ENCODE data around the gene TOMT. TPM values are rescaled to one million over a fixed set of nuclear protein-coding genes. Genes with fewer than 3 reads are reported as not detected.

The TOMT gene
- polyA plus RNA-seq, 10 donors: not detected

DNA sequence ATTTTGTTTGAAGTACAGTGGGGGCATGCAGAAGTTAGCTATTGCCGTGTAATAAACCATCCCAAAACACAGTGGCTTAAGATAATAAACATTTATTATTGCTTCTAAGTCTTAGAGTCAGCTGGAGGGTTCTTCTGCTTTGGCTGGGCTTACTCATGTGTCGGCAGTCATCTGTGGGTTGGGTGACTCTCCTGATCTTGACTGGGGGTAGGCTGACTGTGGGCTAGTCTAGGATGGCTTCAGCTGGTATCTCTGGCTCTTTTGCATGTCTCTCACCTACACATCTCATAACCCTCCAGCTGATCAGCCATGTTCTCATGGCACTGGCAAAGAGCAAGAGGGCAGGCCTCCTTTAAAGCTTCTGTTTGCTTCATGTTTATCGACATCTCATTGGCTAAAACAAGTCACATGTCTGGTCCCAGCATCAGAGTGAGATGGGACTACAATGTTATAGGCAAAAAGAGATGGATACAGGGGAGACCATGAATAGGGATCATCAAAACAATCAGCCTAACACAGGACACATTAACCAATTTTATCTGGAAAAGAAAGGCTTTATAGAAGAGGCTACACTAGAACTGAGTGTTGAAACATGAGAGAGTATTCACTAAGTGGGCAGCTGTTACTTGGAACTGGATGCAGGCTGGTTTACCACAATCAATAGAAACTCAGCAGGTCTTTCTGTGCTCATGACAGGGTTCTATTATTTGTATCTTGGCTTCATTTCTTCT lies 19.9 kb upstream of the TOMT start:
- DNase-seq: no peak

DNA sequence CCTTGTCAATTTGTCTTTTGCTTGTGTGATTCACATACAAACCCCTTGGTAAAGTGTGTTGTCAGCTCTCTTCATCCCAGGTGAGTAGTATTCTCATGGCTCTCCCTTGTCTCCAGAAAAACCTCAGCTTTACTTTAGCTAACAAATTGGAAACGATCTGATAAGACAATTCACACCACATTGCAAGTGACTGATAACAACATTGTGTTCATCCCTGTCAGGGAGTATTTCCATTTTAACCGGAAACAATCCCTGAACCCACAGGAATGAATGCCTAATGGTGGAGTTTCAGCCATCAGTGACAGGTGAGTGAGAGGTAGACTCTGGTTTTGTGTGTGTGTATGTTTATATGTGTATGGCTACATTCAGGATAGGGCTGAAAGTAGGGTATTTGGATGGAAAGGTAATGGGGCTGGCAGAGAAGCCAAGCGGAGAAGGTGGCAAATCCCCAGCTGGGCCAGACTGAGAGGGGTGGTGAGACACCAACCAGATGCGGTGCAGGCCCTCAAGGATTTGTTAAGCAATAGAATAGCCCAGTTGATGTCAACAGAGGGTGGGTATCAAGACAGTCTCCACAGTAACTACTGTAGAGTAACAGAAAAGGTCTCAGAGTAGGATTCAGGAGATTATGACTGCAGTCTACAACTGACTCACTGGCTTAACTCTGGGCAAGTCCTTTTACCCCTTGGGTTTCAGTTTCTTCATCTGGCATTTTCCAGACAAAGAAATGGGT lies 17.5 kb upstream of the TOMT start:
- DNase-seq: no peak

DNA sequence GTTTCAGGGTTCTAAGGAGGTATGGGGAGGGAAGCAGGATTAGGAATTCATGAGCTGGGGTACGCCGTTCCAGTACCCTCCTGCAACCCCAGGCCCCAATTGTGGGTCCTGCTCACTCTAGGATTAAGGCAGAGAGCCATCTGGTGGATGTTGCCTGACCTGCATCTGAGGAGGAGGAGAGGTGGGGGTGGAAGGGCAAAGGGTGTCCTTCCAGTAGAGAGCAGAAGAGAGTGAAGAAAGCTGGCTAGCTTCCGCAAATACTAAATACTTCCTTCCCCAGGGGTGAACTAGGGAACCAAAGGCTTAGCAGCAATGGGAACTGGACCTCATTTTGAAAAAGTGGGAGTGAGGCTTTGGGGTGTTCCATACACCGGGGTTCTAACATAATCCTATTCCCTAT lies 14.4 kb upstream of the TOMT start:
- DNase-seq: peak in 2 of 3 donors; percentile 73 to 83

DNA sequence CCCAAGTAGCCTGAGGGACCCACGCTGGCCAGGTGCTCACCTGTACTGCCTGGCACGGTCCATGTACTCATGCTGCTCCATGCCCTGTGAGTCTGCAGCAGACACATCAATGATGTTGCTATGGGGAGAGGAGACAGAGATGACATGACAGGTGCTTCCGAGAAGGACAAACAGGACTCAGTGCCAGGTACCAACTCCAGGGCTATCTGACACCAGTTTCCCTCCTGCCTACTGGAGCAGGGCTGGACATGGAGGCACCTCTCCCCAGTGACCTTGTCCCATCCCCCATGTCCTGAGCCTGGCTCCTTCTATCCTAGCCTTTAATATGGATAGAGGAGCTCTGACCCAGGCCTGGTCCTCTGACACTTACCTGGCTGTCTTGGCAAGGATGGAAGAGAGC lies 7.0 kb upstream of the TOMT start:
- no peak for DNase-seq

DNA sequence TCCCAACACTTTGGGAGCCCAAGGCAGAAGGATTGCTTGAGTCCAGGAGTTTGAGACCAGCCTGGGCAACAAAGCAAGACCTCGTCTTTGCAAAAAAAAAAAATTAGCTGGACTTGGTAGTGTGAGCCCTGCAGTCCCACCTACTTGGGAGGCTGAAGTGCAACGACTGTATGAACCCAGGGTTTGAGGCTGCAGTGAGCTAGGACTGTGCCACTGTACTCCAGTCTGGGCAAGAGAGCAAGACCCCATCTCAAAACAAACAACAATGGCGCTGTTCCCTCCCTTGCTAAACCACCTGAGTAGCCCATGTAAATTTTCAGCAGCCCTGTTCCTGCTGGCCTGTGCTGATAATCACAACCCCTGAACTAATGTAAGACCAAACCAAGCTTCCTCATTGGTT lies 5.7 kb upstream of the TOMT start:
- no peak for DNase-seq

DNA sequence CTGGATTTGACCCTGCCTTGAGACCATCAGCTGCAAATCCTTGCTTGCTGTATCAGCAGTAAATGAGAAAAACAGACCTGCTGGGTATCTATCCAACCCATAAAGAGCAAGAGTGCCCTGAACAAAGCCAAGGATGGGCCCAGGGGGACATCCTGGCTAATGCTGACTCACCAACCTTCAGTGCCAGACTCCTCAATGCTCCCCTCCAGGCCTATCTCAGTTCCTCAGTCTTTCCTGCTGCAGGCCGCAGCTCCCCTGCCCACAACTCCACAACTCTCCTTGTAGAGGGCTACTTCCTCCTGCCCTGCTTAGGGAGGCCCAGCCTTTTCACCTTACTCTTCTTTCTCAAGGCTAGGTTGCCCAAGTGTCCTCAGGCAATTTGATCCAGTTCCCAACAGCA lies 5.3 kb upstream of the TOMT start:
- no peak for DNase-seq

DNA sequence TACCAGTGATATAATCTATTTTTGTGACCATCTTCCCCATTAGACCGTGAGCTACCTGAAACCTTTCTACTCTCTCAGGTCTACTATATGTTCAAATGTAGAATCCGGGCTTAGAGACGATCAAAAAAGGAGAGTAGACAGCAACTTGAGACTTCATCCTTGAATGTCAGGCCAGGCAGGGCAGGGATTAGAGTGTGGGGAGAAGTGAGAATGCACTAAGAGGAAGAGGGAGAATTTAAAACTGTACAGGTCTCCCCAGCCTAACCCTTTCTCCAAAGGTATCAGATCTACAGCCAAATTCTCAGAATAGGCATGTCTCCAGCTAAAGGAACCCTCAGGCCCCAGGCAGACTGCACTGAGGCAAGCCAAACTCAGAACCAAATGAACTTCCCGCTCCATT lies 3.6 kb upstream of the TOMT start:
- DNase-seq: no peak

DNA sequence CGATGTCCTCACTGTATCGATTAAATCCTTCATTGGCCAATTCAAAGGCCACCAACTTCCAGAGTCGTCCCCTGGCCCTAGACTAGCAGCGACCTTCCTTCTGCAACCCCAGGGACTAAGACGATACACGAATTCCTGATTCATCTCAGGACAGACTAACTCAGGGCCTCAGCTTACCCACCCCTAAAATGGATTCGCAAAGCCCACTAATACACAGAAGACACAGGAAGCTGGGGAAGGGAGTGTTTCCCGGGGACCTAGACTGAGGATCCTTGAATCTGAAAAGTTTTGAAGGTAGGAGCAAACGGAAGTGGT lies 3.1 kb upstream of the TOMT start:
- DNase-seq: no peak

DNA sequence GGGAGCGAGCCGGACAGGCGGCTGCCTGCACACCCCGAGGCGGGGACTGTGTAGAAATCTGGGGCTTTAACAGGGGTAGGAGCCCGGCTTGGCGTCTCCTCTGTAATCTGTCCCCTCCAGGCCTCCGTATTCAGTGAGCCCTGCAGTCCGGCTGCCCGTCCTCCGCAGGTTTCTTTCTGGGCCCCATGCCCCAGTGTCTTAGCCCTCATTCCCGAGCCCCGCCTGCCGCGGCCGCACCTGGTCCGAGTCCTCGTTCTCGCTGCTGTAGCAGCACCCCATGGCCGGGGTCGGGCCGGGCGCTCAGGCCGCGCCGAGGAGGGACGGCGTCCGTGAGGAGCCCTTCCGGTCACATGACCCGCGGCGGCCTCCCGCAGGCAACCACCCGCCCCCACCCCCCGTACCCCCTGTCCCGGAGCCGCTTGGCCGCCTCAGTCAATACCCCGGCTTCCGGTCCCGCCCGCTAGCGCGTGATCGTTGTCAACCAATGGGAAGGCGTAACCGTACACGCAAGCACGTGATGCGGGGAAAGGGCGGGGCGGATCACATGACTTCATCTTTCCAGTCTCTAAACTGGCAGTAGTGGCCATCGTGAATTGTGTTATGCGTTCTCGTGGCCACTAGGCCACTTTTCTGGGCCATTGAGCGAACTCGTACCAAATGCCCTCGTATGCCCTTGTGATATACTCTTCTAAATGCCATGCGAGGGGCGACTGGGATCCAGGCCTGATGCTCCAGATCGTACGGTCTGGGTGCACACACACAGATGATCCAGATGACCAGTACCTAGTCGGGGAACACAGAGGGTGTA lies 2.6 kb upstream of the TOMT start, which contains the start of gene LAMTOR1:
LAMTOR1 (minus strand) TSS at position 352 of the 808 bp plus-strand sequence; CDS start at position 279, 73 bp downstream.
- DNase-seq: peak; percentile 99

DNA sequence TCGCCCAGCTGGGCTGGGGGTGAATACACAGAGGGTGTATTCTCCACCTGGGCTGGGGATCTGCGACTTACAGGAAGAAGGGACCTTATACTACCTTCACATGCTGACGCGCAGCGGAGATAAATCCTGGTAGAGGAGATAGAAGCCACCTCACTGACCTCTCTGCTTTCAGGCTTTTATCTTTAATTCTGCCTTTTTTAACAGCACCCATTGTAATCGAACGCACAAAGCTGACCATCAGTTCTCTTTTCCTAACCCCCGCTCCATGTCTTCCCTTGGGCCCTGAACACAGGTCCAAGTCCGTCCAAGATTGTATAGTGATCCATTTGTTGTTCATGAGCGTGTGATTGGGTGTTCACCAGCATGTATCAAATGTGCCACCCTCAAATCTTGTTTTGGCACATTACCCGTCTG lies 2.0 kb upstream of the TOMT start:
- no peak for DNase-seq

DNA sequence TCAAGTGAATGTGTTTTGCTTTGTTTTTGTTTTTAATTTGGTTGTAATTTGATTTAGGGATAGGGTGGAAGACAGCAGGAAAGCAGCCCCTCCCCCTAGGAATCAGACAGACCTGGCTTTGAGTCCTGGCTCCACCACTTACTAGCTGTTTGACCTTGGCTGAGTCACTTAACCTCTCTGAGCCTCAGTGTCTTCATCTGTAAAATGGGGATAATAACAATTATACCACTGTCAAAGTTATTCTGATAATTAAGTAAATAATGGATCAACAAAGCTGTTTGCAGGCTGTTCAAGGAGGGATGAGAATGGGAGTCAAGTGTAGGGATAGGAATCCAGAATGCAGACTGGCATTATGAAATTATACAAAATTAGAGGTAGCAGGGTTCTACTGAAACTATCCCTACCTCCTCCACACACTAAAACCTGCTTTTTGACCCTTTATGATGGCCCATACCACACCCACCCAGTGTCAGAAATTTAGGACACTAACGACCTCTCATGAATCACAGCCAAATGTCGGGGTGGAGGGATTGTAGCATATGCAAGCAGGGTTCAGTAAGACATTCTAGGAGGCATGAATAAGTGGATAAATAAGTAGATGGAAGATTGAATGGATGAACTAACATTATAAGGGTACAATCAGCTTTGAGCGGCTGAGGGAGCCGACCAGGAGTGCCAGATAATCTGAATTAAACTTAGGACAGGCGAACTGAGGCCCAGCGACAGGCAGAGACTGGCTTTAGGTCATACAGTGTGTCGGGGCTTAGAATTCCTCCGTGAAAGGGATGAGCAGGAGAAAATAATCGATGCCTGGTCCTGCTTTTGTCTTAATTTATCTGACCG lies 5.8 kb downstream of the TOMT start:
- peak in 1 of 3 donors; percentile 27 for DNase-seq

DNA sequence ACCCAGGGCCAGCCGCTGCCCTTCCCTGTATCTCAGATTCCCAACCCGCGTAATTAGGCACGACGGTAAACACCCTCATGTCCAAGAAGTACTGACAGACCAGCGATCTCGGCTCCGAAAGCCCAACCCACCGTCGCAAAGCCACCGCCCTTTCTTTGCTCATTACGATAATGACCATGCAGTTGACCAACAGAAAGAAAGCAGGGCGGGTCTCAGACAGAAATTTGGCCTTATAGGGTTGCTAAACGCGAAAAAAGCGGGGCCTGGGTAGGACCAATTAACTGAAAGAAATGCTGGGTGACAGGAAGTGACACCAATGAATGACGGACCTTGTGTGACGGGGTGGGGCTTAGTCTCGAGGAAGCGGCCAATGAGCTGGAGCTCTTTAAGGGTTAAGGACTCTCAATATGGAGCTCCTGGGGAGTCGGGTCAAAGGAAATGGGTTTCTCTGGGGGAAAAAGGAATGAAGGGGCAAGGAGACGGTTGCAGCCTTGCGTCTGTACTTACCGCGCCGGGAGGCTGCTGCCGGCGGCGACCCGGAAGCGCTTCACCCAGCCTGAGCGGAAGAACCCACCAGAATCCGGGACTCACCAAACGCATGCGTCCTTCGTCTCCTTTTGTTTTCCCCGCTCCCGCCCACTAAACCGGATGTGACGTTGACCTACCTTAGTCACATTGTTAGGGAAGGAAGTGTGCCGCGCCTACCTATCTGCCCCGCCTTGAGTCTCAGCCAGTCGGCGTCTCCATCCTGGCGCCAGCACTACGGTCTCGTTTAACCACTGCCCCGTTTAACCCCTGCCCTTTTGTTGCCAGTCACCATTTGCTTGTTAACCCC lies 6.6 kb downstream of the TOMT start, which contains the start of gene ANAPC15:
ANAPC15 (minus strand) TSS at position 553 of the 835 bp plus-strand sequence. CDS start 1,419 bp downstream, outside the sequence.
- DNase-seq: peak; percentile 99 to 100 (median 100)

DNA sequence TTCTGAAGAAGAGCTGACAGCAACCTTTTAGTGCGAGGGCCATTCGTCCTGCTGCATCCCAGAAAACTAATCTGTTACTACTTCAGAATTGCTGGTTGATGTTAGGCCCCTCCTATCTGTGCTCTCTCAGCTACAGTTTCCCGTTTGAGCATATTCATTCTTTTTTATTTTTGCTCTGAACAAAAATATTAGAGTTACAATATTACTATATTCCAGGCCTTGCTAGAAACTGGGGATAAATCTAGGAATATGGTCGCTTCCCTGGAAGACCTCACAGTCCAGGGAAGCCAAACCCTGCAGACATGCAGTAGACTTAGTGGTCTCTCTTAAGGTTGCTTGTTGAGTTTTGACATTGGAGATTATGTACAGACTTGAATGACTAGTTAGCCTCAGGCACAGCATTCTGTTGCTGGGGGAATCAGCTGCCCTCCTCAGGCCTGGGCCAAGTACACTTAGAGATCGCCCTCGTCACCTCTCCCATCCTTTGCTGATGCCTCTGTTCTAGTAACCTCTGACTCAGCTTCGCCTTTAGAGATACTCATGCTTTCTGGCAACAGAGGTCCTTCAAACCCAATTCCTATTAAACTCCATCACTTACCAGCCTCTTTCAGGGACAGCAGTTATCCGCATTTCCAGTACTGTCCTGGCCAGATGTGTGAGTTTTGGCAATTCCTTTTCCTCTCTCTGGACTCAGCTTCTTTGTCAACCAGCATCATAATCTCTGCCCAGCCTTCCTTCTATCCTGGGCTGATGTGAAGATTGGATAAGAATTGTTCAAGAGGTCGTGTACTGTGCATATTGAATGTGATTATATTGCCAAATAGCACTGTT lies 7.5 kb downstream of the TOMT start:
- DNase-seq: no peak

DNA sequence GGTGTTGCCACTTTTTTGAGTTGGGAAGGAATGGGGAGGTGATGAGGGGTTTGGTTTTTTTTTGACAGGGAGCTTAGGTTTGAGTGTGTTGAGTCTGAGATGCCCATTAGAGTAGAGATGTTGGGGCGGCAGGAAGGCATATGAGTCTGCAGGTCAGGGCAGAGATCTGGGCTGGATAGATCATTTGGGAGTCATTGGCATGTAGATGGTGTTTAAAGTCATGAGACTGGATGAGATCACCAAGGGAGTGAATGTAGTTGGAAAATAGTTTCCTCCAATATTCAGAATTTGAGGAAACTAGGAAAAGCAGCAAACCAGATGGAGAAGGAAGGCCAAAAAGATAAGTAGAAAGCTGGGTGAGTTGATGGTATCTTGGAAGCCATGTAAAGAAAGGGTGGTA lies 8.8 kb downstream of the TOMT start:
- DNase-seq: no peak

DNA sequence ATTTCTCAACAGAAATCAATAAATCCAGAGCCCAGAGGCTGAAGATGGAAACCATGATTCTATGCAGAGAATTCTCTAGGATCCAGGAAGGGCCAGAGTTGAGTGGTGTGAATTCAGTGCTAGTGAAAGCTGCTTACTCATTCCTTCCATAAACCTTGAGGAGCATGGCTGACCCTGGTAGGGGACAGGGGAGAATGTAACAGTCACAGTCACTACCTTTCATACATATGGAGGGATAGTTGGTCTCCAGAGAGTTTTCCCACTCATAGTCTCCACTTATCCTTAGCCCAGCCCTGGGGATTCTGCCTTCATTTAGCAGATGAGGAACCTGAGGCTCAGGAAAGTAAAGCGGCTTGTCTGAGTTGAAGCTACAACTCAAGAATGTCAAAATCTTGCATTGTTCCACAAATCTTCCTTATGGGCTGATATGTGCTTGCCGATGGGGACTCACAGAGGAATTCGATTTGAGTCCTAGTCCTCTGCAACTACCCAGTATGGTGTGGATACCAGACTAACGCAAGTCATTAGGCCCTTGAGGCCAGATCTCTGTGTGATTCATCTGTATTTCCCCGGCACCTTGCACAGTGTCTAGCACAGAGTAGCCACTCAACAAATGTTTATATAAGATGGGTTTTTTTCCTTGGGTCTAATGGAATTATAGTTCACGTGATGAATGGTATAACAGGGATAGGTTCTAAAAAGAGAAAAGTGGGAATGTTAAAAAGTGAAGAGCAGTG lies 10.5 kb downstream of the TOMT start:
- DNase-seq: no peak

DNA sequence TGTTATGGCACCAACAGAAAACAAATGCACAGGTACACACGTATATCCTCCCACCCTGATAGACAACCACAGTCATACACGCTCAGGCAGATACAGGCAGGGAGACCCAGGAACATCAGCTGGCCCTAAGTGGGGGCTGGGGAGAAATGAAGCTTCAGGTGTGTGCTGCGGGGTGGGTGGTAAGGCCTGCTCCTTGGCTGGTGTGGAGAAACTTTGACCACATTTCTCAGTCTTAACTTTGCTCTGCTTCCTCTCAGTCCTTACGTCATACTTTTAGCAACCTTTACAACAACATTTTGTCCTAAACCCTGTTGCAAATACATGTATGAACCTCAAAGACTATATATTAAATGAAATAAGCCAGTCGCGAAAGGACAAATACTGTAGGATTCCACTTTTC lies 13.5 kb downstream of the TOMT start:
- DNase-seq: no peak

DNA sequence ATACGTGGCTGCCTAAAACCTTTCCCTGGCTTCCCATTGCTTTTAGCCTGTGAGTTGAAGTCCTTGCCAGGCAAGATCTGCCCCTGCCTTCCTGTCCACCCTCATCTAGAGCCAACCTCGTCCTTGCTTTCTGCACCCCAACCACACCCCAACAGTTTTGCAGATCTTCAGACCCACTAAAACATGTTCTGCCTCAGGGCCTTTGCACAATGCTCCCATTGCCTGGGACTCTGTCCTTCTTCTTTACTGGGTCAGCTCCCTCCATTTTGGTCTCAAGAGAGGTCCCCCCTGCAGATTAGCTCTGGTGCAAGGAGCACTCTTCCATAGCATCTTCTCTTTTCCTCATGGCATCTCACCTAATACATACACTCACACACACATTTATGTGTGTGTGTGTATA lies 15.2 kb downstream of the TOMT start:
- DNase-seq: no peak

DNA sequence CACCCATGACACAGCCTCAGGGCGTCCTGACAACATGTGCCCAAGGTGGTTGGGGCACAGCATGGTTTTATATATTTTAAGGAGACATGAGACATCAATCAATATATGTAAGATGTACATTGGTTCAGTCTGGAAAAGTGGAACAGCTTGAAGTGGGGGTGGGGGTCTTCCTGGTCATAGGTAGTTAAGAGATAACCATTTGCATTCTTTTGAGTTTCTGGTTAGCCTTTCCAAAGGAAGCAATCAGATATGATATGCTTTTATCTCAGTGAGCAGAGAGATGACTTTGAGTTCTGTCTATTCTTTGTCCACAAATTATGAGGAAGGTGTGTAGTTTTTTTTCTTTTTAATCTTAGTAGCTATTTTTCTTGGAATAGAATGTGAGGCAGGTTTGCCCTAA lies 16.9 kb downstream of the TOMT start:
- no peak for DNase-seq

DNA sequence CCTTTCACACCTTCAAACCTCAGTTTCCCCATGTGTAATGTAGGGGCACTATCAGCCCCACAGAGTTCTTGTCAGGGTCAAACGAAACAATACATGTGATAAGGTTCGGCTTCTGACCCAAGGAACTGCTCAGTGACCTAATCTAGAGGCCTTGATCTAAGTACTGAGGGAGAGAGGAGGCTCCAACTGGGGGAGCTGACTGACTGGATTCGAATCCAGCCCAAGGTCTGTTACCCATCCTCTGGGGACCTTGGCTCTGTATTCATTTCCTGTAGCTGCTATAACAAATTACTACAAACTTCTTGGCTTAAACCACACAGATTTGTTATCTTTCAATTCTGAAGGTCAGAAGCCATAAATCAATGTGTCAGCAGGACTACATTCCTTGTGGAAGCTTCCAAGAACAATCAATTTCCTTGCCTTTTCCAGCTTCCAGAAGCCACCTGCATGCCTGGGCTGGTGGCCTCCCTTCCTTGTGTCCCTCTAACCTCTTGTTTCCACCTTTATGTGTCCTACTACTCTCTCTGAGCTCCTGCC lies 17.5 kb downstream of the TOMT start:
- DNase-seq: no peak
